Cerebellar nuclear complex (tissue), 1 donor: ENCODE results near the gene CKM.
"Not testable (repeated sequence)": the region's sequence is repeated elsewhere in the genome, so short reads cannot be mapped to it uniquely, and the experiment has no call there.

Experiments used
- DNase-seq, 2 experiments: peaks; one replicate each; lab custom pipeline; 2025; lab: John Stamatoyannopoulos, UW

CKM gene

DNA sequence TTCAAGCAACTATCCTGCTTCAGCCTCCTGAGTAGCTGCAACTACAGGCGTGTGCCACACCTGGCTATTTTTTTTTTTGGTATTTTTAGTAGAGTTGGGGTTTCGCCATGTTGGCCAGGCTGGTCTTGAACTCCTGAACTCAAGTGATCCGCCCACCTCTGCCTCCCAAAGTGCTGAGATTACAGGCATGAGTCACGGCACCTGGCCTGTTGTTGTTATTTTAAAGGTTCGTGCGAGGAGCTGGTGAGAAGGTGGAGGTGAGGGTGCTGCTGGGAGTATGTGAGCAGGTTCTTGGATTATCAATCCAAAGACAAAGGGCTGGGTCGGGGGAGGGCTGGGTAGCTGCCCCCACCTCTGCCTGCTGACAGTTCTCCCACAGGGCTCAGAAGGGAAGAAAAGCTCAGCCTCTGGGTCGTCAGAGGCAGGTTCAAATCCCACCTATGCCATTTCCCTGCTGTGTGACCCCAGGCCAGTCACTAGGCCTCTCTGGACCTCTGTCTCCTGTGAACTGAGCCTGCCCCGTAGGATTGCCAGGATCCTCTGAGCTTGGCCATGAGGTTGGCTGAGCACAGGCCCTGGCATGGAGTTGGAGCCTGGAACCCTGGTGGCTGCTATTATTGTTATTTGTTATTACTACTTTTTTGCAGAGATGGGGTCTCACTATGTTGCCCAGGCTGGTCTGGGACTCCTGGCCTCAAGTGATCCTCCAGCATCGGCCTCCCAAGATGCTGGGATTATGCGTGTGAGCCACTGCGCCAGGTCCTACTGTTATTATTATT is 1.5 kb downstream of the CKM start:
- DNase-seq, result no peak

DNA sequence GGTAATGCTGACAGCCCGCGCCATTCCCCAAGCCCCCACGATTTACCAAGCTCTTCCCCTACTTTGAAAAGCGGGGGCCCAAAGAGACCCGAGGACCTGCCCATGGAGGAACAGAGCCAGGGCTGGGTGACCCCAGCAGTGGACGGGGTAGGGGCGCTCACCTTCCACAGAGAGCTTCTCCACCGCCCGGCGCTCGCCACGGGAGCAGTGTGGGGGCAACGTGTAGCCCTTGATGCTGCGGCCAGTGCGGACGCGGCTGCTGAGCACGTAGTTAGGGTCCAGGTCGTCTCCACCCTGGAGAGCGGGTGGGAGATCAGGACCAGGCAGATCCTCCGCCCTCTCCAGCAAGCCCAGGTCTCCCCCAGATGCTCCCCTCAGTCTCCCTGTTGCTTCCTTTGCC is 7.4 kb downstream of the CKM start:
- DNase-seq, result no peak

DNA sequence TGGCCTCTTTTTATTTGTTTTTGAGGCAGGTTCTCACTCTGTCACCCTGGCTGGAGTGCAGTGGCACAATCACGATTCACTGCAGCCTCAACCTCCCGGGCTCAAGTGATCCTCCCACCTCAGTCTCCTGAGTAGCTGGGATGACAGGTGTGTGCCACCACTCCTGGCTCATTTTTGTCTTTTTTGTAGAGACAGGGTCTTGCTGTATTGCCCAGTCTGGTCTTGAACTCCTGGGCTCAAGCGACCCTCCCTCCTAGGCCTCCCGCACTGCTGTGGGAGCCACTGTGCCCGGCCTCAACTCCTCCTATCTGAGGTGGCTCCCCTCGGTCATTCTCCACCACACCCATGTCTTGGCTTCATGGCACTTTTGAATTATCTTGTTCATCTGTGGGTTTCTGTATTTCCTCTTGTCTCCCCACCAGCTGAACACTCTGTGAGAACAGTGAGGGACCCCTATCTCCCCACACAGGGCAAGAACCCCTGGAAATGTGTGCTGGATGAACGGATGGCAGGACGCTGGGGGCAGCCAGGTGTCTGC is 7.9 kb downstream of the CKM start:
- no peak for DNase-seq

DNA sequence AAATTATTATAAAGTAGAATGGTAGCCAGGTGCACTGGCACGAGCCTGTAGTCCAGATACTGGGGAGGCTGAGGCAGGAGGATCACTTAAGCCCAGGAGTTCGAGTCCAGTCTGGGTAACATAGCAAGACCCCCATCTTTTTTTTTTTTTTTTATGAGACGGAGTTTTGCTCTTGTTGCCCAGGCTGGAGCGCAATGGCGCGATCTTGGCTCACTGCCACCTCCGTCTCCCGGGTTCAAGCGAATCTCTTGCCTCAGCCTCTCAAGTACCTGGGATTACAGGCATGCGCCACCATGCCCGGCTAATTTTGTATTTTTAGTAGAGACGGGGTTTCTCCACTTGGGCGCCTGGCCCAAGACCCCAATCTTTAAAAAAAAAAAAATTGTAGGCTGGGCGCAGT is 10.4 kb downstream of the CKM start:
- DNase-seq, result not testable (repeated sequence)

DNA sequence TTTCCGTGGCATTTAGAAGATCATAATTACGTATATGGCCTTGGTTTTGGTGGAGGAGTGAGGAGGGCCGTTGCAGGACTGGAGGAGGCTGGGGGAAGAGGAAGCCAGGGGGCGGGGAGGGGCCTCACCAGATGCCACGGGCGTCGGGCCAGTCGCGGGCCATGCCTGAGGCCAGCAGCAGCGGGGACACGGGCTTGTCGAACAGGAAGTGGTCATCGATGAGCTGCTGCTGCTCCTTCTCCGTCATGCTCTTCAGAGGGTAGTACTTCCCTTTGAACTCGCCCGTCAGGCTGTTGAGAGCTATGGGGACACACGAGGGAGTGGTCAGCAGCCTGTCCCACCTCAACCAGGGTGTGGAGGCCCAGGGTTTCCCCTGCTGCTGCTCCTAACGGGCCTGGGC is 11.1 kb downstream of the CKM start:
- no peak for DNase-seq

DNA sequence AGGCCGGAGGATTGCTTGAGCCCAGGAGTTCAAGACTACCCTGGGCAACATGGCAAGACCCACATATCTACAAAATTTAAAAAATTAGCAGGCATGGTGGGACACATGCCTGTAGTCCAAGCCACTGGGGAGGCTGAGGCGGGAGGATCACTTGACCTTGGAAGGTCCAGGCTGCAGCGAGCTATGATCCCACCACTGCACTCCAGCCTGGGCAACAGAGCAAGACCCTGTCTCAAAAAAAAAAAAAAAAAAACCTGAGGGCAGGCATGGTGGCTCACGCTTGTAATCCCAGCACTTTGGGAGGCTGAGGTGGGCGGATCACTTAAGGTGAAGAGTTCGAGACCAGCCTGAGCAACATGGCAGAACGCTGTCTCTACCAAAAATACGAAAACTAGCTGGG is 13.4 kb downstream of the CKM start:
- DNase-seq, result not testable (repeated sequence)

DNA sequence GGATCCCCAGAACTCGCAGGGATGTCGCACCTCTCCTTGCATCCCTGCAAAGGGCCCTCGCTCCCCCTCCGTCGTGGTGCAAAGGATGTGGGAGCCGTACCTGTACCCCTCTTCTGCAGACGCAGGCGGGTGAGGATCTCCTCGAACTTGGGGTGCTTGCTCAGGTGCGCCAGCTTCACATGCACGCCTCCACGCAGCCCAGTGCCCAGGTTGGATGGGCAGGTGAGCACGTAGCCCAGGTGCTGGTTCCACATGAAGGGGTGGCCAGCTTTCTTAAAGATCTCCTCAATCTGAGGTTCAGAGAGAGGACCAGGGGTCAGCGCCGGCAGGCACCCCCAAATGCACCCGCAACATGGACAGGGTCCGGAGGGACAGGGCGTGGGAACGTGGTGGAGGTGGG is 15.3 kb downstream of the CKM start:
- no peak for DNase-seq

DNA sequence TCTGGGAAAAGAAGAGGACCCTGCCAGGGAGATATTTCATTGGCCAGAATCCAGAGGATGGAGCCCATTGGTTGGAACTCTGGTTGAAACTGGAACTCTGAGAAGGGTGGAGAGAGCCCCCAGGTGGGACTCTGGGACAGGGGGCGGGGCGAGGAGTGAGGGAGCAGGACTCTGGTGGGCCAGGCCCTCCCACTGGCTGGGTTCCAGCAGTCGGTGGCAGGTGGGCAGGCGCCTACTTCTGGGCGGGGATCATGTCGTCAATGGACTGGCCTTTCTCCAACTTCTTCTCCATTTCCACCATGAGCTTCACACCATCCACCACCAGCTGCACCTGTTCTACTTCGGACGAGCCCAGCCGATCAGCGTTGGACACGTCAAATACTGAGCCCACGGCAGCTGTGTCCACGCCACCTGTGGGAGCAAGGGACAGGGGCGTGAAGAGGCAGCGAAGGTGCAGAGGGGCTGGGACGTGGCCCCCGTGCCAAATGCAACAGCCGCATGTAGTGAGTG is 16.1 kb downstream of the CKM start:
- no peak for DNase-seq

DNA sequence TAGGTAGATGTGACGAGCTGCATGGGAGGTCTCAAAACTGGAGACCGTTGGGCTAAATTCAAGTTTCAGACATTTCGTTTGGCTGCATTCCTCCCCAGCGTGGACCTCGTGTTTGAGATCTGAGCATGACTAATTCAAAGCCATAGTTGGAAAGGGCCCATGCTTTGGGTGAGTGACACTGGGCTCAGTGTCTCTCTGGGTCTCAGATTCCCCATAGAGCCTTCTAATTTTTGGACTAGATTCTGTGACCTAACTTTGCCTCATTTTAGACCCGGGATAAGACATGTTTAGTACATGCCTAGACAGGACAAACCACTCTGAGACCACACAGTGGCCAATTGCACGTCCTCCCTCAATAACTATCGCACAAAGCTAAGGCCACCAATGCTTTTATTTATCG is 16.6 kb downstream of the CKM start:
- no peak for DNase-seq

DNA sequence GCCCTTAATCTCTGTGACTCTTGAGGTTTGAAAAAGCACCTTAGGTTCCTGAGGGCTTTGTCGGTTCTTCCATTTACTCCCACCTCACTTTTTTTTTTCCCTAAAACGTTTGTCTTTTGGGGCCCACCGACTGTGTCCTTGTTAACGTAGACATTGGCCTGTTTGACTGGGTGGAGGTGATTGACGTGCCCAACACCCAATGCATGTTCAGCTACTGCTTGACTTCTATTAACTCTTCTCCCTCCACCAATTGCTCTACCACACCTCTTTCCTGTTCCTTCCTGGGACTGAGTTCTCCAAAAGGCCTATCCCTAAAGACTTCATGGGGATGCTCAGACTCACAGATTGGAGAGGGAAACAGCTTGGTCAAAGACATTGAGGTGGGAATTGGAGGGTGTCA is 17.3 kb downstream of the CKM start:
- DNase-seq, result no peak

DNA sequence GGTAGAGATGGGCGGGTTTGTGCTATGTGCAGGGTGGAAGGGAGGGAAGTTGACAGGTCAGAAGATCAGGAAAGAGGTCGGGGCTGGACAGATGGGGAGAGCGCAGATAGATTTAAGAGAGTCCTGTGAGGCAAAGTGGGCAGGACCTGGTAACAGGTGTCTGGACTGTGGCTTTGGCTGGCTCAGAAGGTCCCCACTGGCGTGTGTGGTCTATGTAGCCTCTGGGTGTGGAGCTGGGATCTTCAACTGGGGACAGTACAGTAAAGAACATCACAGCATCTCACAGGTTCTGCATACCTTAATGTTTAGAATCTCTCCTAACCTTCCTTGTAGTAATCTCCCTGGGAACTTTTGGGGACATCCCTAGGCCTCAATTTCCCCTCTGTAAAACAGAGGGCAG is 17.7 kb downstream of the CKM start:
- DNase-seq, result no peak

DNA sequence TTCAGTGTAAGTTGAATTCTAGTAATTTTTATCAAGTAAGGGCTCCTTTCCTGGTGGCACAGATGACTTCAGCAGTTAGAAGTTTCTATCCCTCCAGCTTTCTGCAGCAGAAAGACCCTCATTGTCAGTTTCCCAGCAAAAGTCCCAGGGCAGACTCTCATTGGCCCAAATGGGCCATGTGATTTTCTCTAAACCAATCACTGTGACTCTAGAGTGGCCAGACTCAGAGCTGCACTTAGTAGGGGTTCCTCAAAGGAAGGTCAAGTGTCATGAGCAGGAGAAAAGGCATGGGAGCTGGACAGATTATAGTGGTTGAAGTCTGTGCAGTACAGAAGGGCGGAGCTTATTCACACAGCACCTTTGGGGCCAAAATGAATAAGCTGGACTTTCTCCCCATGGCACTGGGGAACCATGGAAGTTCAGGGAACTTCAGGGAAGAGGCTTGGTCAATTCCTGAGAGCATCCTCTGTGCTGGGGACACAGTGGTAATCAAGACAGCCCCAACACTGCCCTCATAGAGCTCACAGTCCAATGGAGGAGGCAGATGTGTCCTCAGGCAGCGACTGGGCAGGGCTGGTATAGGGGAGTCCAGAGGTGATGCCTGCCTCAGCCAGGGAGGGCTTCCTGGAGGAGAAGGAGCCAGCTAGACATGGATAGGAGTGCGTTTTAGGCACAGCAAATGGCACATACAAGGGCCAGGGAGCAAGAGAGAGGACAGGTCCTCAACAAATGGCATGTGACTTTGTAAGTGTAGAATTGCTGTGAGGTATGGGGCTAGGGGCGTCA is 18.3 kb downstream of the CKM start:
- no peak for DNase-seq

DNA sequence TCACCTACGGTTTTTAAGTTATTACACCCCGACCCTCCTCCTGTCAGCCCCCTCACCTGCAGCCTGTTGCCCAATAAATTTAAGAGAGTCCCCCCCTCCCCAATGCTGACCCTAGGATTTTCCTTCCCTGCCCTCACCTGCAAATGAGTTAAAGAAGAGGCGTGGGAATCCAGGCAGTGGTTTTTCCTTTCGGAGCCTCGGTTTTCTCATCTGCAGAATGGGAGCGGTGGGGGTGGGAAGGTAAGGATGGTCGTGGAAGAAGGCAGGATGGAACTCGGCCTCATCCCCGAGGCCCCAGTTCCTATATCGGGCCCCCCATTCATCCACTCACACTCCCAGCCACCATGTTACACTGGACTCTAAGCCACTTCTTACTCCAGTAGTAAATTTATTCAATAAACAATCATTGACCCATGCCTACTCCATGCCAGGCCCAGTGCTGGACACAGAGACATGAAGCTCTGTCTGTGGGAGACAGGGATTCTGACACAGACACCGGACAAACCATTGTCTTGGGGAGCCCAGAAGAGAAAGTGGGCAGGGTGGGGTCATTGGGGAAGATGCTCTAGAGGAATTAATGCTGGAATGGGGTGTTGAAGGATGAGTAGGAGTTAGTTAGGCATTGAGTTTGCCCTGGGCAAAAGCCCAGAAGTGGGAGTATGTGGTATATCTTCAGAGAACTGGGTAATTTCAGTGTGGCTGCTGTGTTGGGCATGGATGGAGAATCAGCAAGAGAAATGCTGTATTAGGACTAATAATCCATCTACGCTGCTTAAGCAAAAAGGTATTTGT is 19.2 kb downstream of the CKM start:
- no peak for DNase-seq

DNA sequence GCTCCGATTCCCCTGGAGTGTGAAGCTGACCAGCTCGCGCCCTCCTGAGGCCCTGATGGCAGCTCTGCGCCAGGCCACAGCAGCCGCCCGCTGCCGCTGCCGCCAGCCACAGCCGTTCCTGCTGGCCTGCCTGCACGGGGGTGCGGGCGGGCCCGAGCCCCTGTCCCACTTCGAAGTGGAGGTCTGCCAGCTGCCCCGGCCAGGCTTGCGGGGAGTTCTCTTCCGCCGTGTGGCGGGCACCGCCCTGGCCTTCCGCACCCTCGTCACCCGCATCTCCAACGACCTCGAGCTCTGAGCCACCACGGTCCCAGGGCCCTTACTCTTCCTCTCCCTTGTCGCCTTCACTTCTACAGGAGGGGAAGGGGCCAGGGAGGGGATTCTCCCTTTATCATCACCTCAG is 20.3 kb downstream of the CKM start:
- no peak for DNase-seq

DNA sequence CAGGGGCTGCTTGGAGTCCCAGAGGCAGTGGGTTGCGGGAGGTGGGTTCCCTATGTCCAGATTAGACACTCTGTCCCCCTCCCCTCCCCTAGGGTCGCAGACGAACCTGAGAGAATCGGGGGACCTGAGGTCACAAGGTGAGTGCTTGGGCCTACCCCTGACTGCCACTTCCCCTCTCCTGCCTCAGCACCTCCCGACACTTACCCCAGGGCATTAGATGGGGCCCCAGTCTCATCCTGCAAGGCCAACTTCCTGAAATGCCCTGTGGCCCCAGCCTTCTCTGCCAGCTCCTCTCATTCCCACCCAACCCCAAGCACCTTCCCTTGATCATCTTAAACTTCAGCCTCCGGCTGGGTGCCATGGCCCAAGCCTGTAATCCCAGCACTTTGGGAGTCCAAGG is 23.0 kb downstream of the CKM start:
- DNase-seq, result no peak

DNA sequence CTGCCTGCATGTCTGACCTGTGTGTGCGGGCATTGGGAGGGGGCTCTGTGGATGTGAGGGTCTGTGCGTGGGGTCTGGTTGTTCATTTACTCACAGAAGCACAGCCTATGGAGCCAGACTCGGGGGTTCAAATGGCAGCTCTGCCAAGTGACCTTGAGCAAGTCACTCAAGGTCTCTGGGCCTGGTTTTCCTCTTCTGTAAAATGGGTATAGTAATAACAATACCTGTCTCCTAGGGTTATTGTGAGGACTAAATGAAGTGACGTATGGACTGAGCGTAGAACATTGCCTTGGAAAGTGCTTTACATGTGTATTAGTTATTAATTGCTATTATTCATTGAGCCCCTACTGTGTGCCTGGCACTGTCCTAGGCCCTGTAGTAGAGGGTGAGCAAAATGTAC is 24.4 kb downstream of the CKM start:
- DNase-seq, result no peak

DNA sequence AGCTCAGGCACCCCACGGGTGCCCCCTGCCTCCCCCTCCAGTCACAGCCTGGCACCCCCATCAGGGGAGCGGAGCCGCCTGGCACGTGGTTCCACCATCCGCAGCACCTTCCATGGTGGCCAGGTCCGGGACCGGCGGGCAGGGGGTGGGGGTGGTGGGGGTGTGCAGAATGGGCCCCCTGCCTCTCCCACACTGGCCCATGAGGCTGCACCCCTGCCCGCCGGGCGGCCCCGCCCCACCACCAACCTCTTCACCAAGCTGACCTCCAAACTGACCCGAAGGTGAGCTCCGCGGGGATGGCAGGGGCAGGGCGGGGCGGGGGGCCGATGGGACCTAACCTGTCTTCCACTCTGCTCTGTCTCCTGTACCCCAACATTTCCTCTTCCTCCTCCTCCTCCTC is 25.0 kb downstream of the CKM start:
- DNase-seq, result no peak

DNA sequence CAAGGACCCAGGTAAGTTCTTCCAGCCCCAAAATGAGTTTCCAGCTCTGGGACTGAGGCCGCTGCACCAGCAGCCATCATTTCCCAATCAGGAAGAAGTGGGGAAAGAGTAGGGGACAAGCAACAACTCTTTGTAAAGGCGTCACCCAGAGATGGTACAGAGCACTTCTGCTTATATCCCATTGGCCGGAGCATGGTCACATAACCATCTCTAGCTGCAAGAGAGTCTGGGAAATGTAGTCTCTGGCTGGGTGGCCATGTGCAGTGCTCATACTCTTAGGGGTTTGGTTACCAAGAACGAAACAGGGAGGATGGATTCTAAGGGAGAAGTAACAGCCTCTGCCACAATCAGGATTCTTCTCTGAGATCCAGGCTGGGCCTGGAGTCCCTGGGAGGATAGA is 26.3 kb downstream of the CKM start:
- DNase-seq, result no peak

DNA sequence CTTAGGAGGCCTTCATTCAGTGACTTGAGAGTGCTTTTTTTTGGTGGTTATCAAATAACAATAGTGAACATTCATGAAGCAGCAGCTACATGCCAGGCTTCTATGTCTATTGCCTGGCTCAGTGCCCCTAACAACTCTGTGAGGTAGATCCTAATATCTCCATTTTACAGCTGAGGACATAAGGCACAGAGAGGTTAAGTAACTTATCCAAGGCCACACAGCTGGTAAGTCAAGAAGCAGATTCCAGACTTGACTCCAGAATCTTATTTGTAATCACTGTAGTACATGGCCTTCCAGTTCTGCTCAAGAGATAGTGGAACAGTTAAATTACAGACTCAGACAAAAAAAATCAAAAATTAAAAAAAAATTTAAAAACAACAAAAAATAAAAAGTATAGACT is 26.8 kb downstream of the CKM start:
- DNase-seq, result no peak

DNA sequence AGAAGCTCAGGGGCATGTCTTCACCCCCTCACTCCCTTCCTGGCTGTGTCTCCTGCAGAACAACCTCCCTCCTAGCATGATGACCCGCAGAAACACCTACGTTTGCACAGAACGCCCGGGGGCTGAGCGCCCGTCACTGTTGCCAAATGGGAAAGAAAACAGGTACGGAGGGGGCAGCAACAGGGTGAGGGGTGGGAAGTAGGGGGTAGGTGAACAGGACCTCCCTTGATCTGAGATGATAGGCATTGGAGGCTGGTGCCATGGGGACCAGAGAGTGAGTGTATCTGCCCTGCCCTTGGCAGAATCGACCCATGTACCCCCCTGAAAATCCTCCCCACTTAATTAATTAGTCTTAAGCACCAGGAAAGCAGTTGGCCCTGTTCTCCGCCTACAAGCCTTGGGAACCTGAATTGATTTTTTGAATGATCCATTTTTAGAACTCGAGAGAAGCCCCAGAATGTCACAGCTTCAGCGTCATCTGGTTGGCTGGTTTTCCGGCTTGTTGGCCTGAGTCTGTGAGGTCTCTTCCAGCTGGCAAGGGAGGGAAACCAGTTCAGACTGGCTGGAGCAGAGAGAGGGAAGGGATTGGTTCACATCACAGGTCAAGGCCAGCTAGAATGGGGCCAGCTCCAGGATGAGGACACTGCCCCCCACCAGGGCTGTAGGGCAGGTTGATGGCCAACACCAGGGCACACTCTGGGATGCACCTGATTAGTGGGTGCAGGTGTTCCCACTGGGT is 28.2 kb downstream of the CKM start:
- peak in 1 of 2 experiments; percentile 2 for DNase-seq

DNA sequence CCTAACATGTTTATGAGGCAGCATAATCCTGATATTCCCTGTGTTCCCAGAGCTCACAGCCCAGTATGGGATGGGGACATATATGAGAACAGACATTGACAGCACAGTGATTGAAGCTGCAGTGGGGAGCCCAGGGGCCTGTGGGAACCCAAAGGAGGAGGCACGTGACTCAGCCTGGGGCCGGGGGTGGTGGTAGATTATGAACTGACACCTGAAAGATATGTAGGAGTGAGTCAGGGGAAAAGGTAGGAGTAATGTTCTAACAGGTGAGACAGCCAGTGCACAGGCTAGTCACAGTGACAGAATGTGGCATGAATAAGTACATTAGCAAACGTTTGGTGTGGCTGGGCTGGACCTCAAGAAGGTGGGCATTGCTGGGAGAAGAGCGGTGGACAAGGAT is 29.0 kb downstream of the CKM start:
- DNase-seq, result no peak

DNA sequence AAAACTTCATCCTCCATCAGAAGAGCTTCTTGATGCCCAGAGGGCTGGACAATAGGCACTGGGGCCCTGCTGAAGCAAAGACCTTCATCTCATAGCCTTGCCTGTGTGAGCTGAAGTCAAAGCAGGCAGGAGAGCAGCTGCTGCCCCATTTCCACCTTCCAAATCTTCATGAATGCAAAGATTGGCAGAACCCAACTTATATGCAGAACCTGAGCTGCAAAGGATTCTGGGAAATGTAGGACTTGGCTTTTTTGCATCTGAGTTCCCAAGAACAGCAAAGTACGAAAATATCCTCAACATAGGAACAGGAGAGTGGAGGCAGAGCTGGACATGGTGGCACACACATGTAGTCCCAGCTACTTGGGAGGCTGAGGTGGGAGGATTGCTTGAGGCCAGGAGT is 30.8 kb downstream of the CKM start:
- no peak for DNase-seq
